ENCODE data around the gene SMAD7.

DNA sequence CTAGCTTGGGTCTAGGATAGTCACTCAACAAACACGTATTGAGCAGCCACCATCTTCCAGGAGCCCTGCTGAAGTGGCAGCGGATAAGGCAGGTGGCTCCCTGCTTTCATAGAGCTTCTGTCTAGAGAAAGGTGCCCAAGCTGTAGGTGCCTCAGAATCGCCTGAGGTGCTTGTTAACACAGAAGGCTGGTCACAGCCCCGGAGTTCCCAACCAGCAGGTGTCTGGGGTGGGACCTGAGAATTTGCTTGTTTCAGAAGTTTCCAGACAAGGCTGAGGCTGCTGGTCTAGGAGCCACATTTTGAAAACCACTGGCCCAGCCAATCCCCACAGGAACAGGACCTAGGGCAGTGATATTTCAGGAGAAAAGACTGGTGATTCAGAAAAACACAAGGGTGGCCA, 45.3 kb upstream of the SMAD7 start:
- TF ChIP-seq, protein P1, sequence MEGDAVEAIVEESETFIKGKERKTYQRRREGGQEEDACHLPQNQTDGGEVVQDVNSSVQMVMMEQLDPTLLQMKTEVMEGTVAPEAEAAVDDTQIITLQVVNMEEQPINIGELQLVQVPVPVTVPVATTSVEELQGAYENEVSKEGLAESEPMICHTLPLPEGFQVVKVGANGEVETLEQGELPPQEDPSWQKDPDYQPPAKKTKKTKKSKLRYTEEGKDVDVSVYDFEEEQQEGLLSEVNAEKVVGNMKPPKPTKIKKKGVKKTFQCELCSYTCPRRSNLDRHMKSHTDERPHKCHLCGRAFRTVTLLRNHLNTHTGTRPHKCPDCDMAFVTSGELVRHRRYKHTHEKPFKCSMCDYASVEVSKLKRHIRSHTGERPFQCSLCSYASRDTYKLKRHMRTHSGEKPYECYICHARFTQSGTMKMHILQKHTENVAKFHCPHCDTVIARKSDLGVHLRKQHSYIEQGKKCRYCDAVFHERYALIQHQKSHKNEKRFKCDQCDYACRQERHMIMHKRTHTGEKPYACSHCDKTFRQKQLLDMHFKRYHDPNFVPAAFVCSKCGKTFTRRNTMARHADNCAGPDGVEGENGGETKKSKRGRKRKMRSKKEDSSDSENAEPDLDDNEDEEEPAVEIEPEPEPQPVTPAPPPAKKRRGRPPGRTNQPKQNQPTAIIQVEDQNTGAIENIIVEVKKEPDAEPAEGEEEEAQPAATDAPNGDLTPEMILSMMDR (conservative IDR thresholded peaks at IDR 0.05) = no peak
- TF ChIP-seq ZFX (IDR thresholded peaks at IDR 0.05) = no peak
